Measurements from ENCODE around the gene BANP.

- no peak for TF ChIP-seq CTCF (IDR thresholded peaks at IDR 0.05)
- TF ChIP-seq POLR2A (IDR thresholded peaks at IDR 0.05): no peak
- no peak for TF ChIP-seq POLR2AphosphoS5 (IDR thresholded peaks at IDR 0.05)
Observed at GRCh38 chr16:88060524-88061219, 109.4 kb downstream of the BANP start.

All from breast epithelium (tissue), 3 donors.